Dermis microvascular lymphatic vessel endothelial cell (primary cell): Measurements from ENCODE around the gene SCAF1. TPM values are rescaled to one million over a fixed set of nuclear protein-coding genes. Genes with fewer than 3 reads are reported as not detected.
"Not testable (repeated sequence)": the region's sequence is repeated elsewhere in the genome, so short reads cannot be mapped to it uniquely, and the experiment has no call there.

Source experiments
- DNase-seq, 2 donors: peaks; one replicate each; pipeline versions ENCODE4 v3.0.0 to v3.0.0-alpha.2; 2010; ENCODE audit warnings: low read depth in 2 of 2
- total RNA-seq: library from RNA; depleted of rRNA; stranded (reverse); fragments of >200 nt; gene quantifications from 2 replicates; pipeline ENCODE4 v1.2.1, GENCODE V29; 2014

Gene SCAF1
- total RNA-seq, 1 donor from 2014 or later = 5.3 TPM

- DNase-seq = no peak
Observed at GRCh38 chr19:49616532-49616931, 25.5 kb upstream of the SCAF1 start.

GRCh38 chr19:49616945-49617344, 25.1 kb upstream of the SCAF1 start:
- DNase-seq = no peak

- not testable (repeated sequence) for DNase-seq
Observed at GRCh38 chr19:49617860-49618259, 24.1 kb upstream of the SCAF1 start.

DNA sequence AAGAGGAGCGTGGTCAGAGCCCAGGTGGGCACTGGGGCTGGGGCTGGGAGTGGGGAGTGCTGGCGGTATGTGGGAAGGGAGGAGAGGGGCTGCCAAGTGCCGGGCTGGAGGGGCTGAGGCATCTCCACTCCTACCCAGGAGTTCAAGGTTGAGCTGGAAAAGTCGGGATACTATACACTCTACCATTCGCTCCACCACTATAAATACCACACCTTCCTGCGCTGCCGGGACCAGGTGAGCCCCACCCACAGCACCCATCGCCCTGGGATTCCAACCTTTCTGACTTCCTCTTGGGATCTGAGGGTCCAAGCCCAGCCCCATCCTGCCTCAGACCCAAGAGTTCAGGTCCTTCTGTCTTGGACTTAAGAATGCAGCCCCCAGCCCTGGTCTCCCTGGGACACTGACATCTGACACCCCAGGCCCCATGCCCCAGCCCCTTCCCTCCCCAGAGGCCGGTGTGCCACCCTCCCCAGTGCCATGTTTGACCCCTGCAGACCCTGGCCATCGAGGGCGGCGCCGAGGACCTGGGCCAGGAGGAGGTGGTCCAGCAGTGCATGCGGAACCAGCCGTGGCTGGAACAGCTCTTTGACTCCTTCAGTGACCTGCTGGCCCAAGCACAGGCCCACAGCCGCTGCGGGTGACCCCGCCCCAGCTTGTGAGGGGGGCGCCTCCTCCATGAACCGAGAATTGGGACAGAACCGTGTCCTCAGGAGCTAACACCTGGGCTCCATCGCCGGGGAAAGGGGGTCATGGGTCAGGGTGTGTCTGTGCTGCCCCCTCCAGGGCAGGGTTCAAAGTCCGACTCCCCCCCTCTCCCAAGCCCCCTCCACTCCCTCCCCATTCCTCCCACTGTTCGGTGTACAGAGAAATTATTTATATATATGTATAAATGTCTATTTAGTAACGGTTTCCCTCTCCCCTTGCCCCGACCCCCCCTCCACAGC, 16.8 kb upstream of the SCAF1 start:
- no peak for DNase-seq

DNA sequence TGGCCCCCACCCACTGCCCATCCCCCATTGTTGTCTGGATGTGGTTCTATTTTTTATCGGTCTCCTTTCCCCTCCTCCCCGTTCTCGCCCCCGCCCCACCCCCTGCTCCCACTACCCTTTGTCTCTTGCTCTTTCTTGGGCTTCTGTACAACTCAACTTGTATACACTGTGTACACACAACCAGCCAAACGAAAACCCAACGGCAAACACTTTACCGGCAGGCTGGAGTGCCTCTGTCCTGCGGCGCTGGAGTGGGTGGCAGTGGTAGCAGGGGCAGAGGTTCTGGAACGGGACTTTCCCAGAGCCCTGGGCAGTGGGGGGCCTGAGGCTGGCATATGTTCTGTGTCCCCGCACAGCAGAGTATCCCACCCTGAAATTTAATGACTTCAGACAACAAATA, 15.8 kb upstream of the SCAF1 start:
- DNase-seq = no peak

DNA sequence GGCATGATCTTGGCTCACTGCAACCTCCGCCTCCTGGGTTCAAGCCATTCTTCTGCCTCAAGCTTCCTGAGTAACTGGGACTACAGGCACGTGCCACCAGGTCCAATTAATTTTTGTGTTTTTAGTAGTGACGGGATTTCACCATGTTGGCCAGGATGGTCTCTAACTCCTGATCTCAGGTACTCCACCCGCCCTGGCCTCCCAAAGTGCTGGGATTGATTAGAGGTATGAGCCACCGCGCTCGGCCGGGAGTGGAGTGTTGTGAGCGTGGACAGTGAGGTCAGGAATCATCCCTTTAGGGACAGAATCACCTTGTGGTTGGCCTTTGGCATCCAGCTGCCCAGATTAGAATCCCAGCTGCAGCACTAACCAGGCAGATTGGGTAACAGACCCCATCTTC, 12.3 kb upstream of the SCAF1 start:
- DNase-seq = no peak

DNA sequence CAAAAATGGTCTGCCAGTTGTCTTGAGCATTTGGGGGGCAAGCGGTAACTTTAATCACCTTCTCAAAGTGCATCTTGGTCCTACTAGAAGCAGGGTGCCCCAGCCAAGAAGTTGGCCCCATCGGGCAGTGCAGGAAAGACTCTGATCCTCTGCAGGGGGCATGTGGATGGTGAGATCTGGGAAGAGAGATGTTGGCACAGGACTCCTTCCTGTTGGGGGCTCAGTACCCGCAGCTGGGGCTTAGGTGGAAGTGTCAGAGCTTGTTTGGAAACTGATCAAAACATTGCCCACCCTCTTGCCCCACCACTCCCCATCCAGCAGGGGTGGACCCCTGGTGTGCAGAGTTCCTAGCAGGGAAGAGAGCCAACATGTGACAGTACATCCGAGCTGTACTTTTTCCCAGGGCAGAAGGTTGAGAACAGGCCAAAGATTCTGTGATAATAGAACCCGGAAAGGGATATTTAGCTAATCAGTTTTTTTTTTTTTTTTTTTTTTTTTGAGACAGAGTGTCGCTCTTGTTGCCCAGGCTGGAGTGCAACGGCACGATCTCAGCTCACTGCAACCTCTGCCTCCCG, 10.9 kb upstream of the SCAF1 start:
- peak; percentile 23 to 45 for DNase-seq

- DNase-seq = no peak
Observed at GRCh38 chr19:49631610-49632192, 10.3 kb upstream of the SCAF1 start.

DNA sequence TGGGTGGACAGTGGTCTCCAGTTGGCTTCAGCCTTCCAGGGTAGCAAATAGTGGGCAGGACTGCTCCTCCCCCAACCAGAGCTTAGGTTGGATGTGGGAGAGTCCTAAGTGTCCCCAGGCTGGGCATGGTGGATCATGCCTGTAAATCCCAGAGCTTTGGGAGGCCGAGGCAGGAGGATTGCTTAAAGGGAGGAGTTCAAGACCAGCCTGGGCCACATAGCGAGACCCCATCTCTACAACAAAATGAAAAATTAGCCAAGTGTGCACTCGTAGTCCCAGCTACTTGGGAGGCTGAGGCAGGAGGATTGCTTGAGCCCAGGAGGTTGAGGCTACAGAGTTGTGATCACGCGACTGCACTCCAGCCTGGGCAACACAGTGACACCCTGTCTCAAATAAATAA, 9.4 kb upstream of the SCAF1 start:
- DNase-seq = no peak

DNA sequence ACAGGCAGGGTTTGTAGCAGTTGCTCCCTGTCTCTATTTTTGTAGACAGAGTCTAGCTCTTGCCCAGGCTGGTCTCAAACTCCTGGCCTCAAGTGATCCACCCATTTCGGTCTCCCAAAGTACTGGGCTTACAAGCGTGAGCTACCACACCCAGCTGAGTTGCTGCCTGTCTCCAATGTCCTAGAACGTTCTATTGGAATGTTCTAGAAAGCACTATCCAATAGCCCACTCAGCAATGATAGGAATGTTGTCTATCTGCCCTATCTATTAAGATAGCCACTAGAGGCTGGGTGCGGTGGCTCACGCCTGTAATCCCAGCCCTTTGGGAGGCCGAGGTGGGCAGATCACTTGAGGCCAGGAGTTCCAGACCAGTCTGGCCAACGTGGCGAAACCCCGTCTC, 8.7 kb upstream of the SCAF1 start:
- DNase-seq = not testable (repeated sequence)

GRCh38 chr19:49635530-49636232, 6.3 kb upstream of the SCAF1 start:
- DNase-seq = peak in 1 of 2 donors; percentile 28

DNA sequence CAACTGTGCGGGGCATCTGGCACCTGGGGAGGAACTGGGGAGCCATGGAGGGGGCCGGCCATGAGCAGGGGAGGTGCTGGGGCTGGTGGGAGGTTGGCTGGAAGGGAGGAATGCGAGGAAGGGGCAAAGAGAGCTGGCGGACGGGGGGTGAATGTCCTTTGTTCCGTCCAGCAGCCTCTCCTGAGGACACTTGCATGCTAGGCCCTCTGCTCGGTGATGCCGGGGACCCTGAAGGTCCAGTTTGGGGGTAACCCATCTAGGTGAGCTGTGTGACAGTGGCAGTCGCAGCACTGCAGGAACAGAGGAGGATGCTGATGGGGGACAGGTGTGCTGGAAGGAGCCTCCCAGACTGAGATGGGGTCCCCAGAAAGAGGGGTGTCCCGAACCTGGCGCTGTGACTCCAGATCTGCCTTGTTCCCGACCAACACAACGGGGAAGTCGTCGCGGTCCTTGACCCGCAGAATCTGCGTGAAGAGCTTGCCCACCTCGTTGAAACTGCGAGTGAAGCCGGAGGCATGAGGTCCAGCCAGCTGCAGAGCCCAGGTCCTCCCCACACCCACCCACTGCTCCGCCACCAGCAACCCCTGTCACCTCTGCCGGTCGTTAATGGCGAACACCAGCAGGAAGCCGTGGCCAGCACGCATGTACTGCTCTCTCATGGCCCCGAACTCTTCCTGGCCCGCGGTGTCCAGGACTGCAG, 5.6 kb upstream of the SCAF1 start:
- DNase-seq = no peak

- peak in 1 of 2 donors; percentile 61 for DNase-seq
Observed at GRCh38 chr19:49637821-49638738, 3.9 kb upstream of the SCAF1 start.

DNA sequence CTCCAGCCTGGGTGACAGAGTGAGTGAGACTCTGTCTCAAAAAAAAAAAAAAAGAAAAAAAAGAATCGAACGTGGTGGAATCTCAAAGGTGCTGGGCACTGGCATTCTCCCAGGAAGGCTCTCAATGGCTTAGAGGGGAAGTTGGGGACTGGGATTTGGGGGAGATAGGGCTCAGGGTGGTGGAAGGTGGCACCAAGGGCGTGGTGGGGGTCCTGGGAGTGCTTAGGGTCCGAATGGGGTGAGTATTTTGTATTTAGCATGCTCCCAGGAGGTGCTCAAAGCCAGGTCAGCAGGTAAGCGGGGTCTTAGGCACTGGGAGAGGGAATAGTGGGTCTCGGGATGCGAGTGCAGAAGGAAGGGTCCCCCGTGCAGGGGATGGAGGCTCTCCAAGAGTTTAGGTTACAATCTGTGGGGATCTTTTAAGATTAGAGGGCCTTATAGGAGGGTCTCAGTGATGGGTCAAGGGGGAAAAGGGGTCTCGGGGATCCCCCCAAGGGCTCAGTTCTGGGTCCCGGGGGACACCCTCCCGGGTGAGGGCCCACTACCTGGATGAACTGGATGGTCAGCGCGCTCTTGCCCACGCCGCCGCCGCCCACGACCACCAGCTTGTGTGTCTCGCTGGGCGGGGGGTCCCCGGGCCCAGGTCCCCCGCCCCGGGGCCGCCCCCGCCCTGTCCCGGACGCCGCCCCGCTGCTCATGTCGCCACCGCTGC, 2.5 kb upstream of the SCAF1 start:
- DNase-seq = no peak

DNA sequence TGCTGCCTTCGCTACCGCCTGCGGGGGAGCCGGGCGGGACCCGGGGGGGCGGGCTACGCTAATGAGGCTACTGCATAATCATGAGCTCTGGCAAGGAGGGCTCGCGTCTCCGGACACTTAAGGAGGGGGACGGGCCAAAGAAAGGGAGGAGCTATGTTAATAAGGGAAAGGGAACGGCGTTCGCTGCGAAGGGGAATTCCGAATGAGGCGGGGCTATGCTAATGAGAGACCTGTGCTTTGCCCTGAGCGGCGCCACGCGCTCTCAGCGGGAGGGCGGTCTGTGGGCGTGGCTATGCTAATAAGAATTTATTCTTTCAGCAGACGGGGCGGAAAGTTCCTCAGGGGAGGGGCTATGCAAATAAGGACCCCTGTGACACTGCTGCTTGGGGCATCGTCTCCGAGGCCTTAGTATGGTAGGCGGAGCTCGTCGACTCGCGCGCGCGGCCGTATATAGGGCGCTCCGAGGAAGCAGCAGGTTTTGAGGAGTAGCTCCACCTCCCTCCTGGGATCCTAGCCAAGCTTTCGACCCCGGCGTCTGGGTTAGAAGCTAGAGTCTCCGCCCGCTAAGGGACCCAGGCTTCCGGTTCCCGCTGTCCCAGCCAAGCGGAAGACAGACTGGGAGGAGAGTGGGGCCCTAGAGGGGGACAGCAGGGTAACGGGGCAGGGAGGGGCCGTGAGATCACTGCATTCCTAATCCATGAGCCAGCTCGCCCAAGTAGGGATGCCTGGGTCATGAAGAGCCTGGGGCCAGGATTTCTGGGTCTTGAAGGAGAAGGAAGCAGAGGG, 1.7 kb upstream of the SCAF1 start, which contains the start of gene RRAS:
Gene RRAS (minus strand): TSS at position 31 of the 786 bp plus-strand sequence. CDS start 45 bp downstream, outside the sequence.
- peak; percentile 99 to 100 for DNase-seq

DNA sequence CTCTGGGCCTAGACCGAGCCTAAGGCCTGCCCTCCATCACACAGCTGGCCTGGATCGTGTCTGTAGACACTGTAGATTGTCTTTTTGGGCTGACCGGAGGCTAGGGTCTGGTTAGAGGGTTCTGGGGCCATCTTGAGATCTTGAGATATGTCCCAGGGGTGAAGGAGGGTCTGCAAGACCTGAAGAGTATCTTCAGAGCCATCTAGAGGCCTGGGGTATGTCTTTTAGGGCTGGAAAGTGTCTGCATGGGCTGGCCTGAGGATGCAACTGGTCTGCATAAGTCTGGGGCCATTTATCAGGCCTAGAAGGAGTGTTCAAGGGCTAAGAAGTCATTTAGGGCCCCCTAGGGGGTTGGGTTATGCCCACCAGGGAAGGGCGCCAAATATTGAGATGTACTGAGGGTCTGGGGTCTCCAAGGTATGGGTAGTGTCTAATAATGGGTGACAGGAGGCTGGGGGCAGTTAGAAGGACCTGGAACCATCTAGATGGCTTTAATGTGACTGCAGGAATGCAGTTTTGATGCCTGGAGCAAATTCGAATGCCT, 555 bp downstream of the SCAF1 start:
- peak in 1 of 2 donors; percentile 16 for DNase-seq

GRCh38 chr19:49643466-49643865, 1.5 kb downstream of the SCAF1 start:
- no peak for DNase-seq

DNA sequence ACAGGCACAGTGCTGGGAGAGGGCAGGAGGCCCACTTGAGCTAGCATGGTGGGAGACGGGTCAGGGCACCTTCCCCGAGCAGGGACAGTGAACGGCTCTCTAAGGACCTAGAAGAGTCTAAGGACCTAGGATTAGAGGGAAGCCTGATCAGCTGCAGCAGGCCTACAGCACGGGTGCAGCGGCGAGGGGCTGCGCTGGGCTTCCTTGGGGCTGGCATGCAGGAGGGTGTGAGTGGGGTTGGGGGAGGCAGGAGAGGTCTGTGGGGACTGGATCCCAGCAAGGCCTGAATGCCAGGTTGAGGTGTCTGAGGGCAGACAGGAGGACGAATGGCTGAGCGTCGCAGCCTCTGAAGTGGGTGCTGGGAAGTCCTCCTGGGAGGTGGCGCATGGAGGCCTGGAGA, 3.6 kb downstream of the SCAF1 start:
- DNase-seq = no peak
